Pons (tissue), 1 donor: ENCODE measurements around the gene NHLRC2.
"Not testable (repeated sequence)": the region's sequence is repeated elsewhere in the genome, so short reads cannot be mapped to it uniquely, and the experiment has no call there.

Experiments used
- DNase-seq: peaks from one replicate; pipeline ENCODE4 v3.0.0-alpha.2; 2016; ENCODE audit warnings: low spot score

NHLRC2 gene

DNA sequence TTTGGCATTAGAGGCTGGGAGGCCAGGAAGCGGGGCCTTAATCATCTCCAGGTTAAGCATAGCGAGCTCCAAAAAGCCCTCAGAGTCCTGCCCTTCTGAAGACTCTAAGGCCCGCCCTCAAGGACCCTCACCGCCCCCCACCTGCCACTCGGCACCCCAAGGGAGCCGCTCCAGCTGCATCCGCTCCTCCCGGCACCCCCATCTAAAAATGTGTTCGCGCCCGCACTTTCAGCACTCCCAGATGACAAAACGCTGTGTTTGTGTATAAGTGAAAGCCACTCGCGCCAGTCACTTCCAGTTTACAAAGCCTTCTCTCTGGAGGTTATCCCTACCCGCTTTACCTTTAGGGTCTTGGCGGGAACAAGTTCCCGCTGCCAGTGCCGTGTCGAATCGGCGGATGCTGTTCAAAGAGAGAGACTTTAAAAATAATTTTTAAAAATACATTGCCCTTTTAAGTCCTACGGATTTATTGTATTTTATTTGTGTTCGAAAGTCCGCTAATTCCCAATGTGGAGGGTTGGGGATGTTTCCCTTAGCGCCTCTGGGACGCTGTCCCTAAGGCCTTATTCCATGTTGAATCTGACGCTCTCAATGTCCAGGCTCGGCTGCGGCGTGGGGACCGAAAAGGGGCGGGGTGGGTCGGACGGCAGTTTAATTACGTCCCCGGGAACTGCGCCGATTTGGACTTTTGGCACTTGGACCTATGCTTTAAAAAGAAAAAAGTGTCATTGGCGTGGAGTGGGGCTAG is at the start of gene NHLRC2, which contains the start of gene DCLRE1A:
TSS of gene NHLRC2 (plus strand) at position 649 of the 748 bp plus-strand sequence. CDS start 212 bp downstream, outside the sequence.
TSS of gene DCLRE1A (minus strand) at position 70 of the 748 bp plus-strand sequence. CDS start 900 bp downstream, outside the sequence.
- DNase-seq, result peak; percentile 82

- DNase-seq, result no peak
Observed at GRCh38 chr10:113806503-113806902, 48.0 kb upstream of the NHLRC2 start.

DNA sequence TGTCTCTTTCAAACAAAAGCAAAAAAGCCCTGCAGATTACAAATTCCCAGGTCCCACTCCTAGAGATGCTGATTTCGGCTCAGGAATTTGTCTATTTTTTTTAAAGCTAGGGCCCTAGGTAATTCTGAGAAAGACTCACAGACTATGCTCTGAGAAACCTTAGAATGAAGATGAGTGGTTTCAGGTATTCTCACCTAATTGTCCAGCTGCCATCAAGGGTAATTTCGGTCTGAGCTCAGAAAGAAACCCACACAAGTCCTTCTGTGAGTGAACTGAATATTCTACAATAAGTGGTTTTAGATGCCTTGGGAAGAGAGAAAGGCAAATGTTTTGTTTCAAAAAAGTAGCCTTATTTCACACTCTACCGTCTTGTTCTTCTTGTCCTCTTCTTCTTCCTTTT is 46.3 kb upstream of the NHLRC2 start:
- DNase-seq, result no peak

DNA sequence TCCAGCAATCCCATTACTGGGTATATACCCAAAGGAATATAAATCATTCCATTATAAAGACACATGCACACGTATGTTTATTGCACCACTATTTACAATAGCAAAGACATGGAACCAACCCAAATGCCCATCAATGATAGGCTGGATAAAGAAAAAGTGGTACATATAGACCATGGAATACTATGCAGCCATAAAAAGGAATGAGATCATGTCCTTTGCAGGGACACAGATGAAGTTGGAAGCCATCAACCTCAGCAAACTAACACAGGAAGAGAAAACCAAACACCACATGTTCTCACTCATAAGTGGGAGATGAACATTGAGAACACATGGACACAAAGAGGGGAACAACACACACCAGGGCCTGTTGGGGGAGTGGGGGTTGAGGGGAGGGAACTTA is 39.8 kb upstream of the NHLRC2 start:
- DNase-seq, result not testable (repeated sequence)

GRCh38 chr10:113819989-113820388 is 34.5 kb upstream of the NHLRC2 start:
- no peak for DNase-seq

- no peak for DNase-seq
Observed at GRCh38 chr10:113820507-113820906, 34.0 kb upstream of the NHLRC2 start.

- DNase-seq, result not testable (repeated sequence)
Observed at GRCh38 chr10:113821306-113821705, 33.2 kb upstream of the NHLRC2 start.

- DNase-seq, result no peak
Observed at GRCh38 chr10:113822174-113822573, 32.3 kb upstream of the NHLRC2 start.

- DNase-seq, result no peak
Observed at GRCh38 chr10:113823389-113823788, 31.1 kb upstream of the NHLRC2 start.

- no peak for DNase-seq
Observed at GRCh38 chr10:113825791-113826190, 28.7 kb upstream of the NHLRC2 start.

DNA sequence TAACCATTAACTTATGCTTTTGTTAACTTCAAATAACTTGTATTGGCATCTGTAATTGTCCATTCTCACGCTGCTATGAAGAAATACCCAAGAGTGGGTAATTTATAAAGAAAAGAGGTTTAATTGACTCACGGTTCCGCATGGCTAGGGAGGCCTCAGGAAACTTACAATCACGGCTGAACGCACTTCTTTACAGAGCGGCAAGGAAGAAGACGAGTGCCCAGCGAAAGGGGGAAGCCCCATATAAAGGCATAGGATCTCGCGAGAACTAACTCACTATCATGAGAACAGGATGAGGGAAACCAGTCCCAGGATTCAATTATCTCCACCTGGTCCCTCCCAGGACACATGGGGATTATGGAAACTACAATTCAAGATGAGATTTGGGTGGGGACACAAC is 25.9 kb upstream of the NHLRC2 start:
- DNase-seq, result not testable (repeated sequence)

GRCh38 chr10:113842171-113842570 is 12.3 kb upstream of the NHLRC2 start:
- DNase-seq, result no peak

DNA sequence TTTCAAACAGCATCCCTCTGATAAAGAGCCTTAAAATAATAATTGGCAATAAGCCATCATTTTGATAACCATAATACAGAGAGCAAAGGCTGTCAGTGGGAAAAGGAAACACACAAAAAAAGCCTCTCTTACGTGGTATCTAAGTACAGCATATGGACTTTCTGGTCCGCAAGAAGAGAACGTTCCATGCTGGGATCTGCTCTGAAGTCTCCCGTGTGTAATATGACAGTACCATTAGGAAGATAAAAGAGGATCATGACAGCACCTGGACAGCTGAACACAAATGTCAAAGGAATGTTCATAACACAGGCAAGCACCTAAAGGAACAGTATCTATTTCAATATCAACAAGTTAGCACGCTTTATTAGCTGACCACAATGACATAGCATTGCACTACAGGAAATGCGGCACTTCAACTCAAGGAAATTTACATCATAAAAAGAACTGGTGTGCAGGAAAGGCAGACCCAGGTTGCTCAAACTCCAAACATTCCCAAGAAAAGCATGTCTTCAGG is 10.4 kb upstream of the NHLRC2 start:
- DNase-seq, result no peak

DNA sequence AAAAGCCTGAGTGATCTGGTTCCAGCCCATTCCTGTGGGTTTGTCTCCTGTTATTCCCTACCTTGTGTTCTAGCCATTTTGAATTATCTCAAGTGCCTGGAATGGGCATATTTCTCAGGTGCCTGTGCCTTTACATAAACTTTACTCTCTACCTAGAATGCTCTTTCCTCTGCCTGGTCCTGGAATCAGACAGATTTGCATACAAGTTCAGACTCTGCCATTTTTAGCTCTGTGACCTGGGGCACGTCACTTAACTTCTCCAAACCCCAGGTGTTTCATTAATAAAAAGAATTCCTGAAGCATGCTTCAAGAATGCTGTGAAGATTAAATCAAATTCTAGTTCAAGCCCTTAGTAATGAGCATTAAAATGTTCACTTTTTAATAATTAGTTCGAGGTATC is 8.4 kb upstream of the NHLRC2 start:
- DNase-seq, result no peak

DNA sequence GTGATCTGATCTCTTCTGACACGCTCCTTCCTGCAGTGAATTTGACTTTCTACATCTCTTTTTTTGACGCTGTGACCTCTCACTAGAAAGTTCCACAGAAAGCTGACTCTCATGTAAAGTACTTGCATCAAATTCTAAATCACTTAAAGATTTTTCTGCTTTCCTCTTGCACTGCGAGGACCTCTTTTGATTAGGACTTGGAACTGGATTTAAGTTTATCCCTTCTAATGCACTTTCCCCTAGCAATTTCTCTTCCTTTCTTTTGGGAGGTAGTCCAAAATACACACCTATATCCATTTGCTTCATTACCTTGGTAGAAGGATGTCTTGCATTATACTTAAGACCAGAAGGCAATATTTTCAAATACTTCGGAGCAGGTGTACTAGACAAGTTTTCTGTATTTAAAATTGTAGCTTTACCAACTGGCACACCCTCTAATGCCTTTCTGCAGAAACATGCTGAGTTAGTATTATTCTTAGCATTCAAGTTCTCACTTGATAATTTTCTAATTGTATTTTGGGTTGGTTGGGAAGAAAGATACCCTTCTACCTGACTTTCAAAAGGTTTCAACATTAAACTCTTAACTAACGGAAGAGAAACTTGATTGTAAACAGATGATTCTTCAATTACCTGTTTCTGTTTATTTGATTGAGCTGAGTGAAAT is 5.2 kb upstream of the NHLRC2 start:
- DNase-seq, result no peak

GRCh38 chr10:113849946-113850345 is 4.5 kb upstream of the NHLRC2 start:
- DNase-seq, result no peak

- DNase-seq, result peak; percentile 55
Observed at GRCh38 chr10:113853578-113854012, 866 bp upstream of the NHLRC2 start.

- peak; percentile 39 for DNase-seq
Observed at GRCh38 chr10:113854761-113855588, 514 bp downstream of the NHLRC2 start.

DNA sequence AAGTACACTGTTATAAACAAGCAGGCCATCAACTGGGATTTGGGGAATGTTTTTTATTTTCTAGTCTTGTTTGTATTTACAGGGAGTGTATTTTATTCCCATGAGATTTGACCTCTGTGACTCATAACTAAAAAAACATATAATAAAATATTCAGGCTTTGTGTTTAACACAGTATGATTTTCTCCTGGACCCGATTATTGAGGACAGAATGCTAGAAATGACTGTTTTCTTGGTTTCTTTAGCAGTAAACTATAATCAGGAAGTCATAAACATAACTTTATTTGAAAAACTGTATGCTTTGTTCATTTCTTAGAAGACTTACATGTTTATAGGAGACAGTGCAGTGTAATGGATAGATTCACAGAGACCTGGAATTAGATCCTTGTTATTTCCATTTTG is 2.1 kb downstream of the NHLRC2 start:
- no peak for DNase-seq

DNA sequence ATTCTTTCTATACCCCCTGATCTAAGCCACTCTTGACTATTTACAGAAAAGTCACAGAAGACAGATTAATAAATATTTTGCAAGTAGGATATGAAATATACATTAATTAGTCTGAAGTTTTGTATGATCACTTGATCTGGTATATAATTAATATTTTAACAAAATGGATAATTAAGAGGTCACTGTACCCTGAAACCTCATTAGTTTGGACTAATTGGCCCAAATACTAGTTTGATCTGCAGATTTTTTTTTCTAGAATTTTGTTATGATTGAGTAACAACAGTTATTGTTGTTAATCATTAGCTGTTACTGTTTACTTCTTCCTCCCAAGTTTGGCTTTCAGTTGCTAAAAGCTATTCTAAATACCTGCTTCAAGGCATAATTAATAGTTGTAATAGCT is 2.7 kb downstream of the NHLRC2 start:
- DNase-seq, result no peak

DNA sequence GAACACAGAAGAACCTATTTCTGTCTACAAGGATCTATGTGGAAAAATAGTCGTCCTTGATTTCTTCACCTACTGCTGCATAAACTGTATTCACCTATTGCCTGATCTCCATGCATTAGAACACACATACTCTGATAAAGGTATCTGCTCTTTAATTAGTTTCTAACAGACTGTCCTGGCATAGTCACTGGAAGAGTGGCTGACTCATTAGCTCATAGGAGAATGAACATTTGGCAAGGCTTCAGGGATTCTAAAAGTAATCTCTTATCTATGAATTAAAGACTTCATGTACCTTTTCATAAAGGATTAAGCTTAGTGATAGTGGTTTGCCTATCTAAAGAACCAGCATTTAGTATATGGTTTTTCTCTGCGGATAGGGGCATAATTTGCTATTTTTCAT is 4.1 kb downstream of the NHLRC2 start:
- no peak for DNase-seq

- DNase-seq, result no peak
Observed at GRCh38 chr10:113859261-113859660, 4.8 kb downstream of the NHLRC2 start.
